ENCODE data around the gene ZBTB32. TPM values are rescaled to one million over a fixed set of nuclear protein-coding genes. Genes with fewer than 3 reads are reported as not detected.

ZBTB32 gene
- total RNA-seq, 1 donor = not detected

DNA sequence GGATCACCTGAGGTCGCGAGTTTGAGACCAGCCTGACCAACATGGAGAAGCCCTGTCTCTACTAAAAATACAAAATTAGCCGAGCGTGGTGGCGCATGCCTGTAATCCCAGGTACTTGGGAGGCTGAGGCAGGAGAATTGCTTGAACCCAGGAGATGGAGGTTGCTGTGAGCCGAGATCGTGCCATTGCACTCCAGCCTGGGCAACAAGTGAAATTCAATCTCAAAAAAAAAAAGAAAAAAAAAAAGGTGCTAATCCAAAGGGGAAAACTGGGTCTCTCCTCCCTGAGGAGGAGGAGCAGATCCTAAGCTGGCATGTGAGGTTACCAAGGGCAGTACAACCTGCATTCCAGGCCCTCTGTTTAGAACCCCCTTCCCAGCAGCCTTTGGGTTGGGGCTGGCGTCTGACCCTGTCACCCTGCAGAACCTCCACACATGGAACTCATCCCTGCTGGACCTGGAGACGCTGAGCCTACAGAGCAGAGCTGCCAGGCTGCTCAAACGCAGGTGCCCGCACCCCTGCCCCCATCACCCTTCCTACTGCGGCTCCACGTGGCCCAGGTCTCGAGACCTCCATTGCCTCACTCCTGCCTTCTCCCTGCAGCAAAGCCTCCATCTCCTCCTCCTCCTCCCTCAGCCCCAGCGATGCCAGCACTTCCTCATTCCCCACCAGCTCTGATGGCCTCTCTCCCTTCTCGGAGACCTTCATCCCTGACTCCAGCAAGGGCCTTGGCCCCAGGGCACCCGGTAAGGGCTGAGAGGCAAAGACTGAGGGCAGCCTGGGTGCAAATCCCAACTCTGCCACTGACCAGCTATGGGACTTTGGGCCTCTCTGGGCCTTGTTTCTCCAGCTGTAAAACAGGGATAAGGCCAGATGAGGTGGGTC, 60.3 kb downstream of the ZBTB32 start:
- no peak for DNase-seq (ENCODE audit: insufficient read length, low spot score, missing footprints)
- Histone ChIP-seq H3K79me2 (ENCODE audit: insufficient read depth, low read length) (peaks cover 11% of the 10 kb centered on the region), H4K20me1 (ENCODE audit: insufficient read depth, low read length) (peaks cover 2% of the 10 kb centered on the region), H3K36me3 (ENCODE audit: insufficient read depth, low read length) (peaks cover 39% of the 10 kb centered on the region), H2AFZ (ENCODE audit: low read length) (no peak overlapping the region), H3K27me3 (ENCODE audit: insufficient read depth, low read length) (no peaks in the 10 kb centered on the region), H3K9me3 (ENCODE audit: low read depth, low read length) (no peaks in the 10 kb centered on the region), H3K4me3 (ENCODE audit: insufficient read depth, low read length) (no peak overlapping the region), H3K4me2 (ENCODE audit: insufficient read depth, low read length) (no peak overlapping the region), H3K27ac (ENCODE audit: low read depth, low read length) (no peak overlapping the region), H3K4me1 (ENCODE audit: insufficient read depth, low read length) (peaks cover 6% of the 10 kb centered on the region)
- no peak for TF ChIP-seq CTCF (IDR thresholded peaks at IDR 0.05; ENCODE audit: extremely low read depth, low read depth, low read length)

Other genes starting within 250 kb of the ZBTB32 start
- gene KRTDAP, start 214.1 kb upstream of the ZBTB32 start, total RNA-seq = not detected in 2 replicates
- gene DMKN, start 190.9 kb upstream of the ZBTB32 start, total RNA-seq = 24.2 and 30.9 TPM in 2 replicates
- gene SBSN, start 176.2 kb upstream of the ZBTB32 start, total RNA-seq = 4.7 and 12.1 TPM in 2 replicates
- not detected in 2 replicates for gene GAPDHS, start 171.1 kb upstream of the ZBTB32 start, total RNA-seq
- 93.1 and 98.8 TPM in 2 replicates for gene TMEM147, start 158.9 kb upstream of the ZBTB32 start, total RNA-seq
- not detected in 2 replicates for gene ATP4A, start 140.9 kb upstream of the ZBTB32 start, total RNA-seq
- not detected in 2 replicates for gene PMIS2, start 118.4 kb upstream of the ZBTB32 start, total RNA-seq
- 3.2 and 4.7 TPM in 2 replicates for gene HAUS5, start 91.8 kb upstream of the ZBTB32 start, total RNA-seq
- gene RBM42, start 75.5 kb upstream of the ZBTB32 start, total RNA-seq = 36.2 and 45.2 TPM in 2 replicates
- 0.29 and 0.36 TPM in 2 replicates for gene ETV2, start 62.8 kb upstream of the ZBTB32 start, total RNA-seq
- gene COX6B1, start 56.2 kb upstream of the ZBTB32 start, total RNA-seq = 123 and 185 TPM in 2 replicates
- gene UPK1A, start 38.0 kb upstream of the ZBTB32 start, total RNA-seq = not detected in 2 replicates
- gene KMT2B, start 13.4 kb downstream of the ZBTB32 start, total RNA-seq = 6.5 and 6.8 TPM in 2 replicates
- gene IGFLR1, start 37.9 kb downstream of the ZBTB32 start, total RNA-seq = 0.72 and 0.88 TPM in 2 replicates
- gene U2AF1L4, start 40.9 kb downstream of the ZBTB32 start, total RNA-seq = 5.8 and 8.8 TPM in 2 replicates
- gene PSENEN, start 41.1 kb downstream of the ZBTB32 start, total RNA-seq = 8.8 and 11.6 TPM in 2 replicates
- gene LIN37, start 44.0 kb downstream of the ZBTB32 start, total RNA-seq = 9.0 and 13.6 TPM in 2 replicates
- gene HSPB6, start 52.5 kb downstream of the ZBTB32 start, total RNA-seq = 9.1 and 14.5 TPM in 2 replicates
- gene PROSER3, start 53.6 kb downstream of the ZBTB32 start, total RNA-seq = 5.8 and 6.2 TPM in 2 replicates
- gene ARHGAP33, start 71.0 kb downstream of the ZBTB32 start, total RNA-seq = 2.2 and 2.4 TPM in 2 replicates
- not detected in 2 replicates for gene PRODH2, start 108.3 kb downstream of the ZBTB32 start, total RNA-seq
- gene NPHS1, start 147.9 kb downstream of the ZBTB32 start, total RNA-seq = not detected in 2 replicates
- gene KIRREL2, start 152.4 kb downstream of the ZBTB32 start, total RNA-seq = not detected in 2 replicates
- 2.1 and 3.6 TPM in 2 replicates for gene APLP1, start 164.0 kb downstream of the ZBTB32 start, total RNA-seq
- 4.4 and 5.8 TPM in 2 replicates for gene NFKBID, start 196.0 kb downstream of the ZBTB32 start, total RNA-seq
- 0.36 and 1.5 TPM in 2 replicates for gene HCST, start 198.0 kb downstream of the ZBTB32 start, total RNA-seq
- gene TYROBP, start 203.7 kb downstream of the ZBTB32 start, total RNA-seq = 0.36 TPM in 1 of 2 replicates, not detected in the other
- gene LRFN3, start 231.8 kb downstream of the ZBTB32 start, total RNA-seq = 4.4 and 6.9 TPM in 2 replicates